Vagina (tissue), 2 donors: ENCODE data around the gene EPAS1. TPM values are rescaled to one million over a fixed set of nuclear protein-coding genes. Genes with fewer than 3 reads are reported as not detected.

Source experiments
- DNase-seq, 2 donors: peaks; one replicate each; pipeline ENCODE4 v3.0.0-alpha.2; 2017; ENCODE audit errors: extremely low spot score in 2 of 2
- H3K27ac ChIP-seq: fragments of 200-600 bp; sonication (generic); one replicate; pipeline ENCODE4 v1.5.1; 2019
- H3K27me3 ChIP-seq: fragments of 200-600 bp; sonication (generic); one replicate; pipeline ENCODE4 v1.5.1; 2019
- H3K36me3 ChIP-seq, 2 donors: fragments of 200-600 bp; sonication (generic); one replicate each; pipeline ENCODE4 v1.5.1; 2017 to 2019
- H3K4me1 ChIP-seq: fragments of 200-600 bp; sonication (generic); one replicate; pipeline ENCODE4 v1.5.1; 2019
- H3K4me3 ChIP-seq, 2 donors: fragments of 200-600 bp; sonication (generic); 1 replicate in 1 of 2; 2 replicates in 1 of 2; pipeline ENCODE4 v1.5.1; 2016 to 2019
- H3K9me3 ChIP-seq: fragments of 200-600 bp; sonication (generic); one replicate; pipeline ENCODE4 v1.5.1; 2019
- CTCF ChIP-seq, 3 experiments: fragments of 450-650 bp in 2 of 3; fragments of 200-600 bp in 1 of 3; sonication (generic) in 1 of 3; IDR thresholded peaks; one replicate each; pipeline ENCODE4 v1.5.1; 2017 to 2019; ENCODE audit warnings: antibody characterized with exemption in 3 of 3, mild to moderate bottlenecking in 2 of 3, moderate library complexity in 2 of 3
- POLR2A ChIP-seq, 2 donors: fragments of 450-650 bp; IDR thresholded peaks; one replicate each; pipeline ENCODE4 v1.6.1; 2017; ENCODE audit warnings: antibody characterized with exemption in 2 of 2, mild to moderate bottlenecking in 2 of 2, moderate library complexity in 2 of 2
- POLR2AphosphoS5 ChIP-seq, 2 donors: sonication (generic); formaldehyde crosslinking; IDR thresholded peaks; one replicate each; pipeline ENCODE4 v1.9.0; 2017; ENCODE audit warnings: antibody characterized with exemption in 2 of 2, mild to moderate bottlenecking in 2 of 2, low read depth in 1 of 2; ENCODE audit not compliant: insufficient read depth in 1 of 2
- intact Hi-C: fragments of 100-400 bp; cut with DNase I; formaldehyde crosslinking; loops from one replicate; pipeline ENCODE4 v1.15.1; 2023
- total RNA-seq: library from RNA; depleted of rRNA; stranded (reverse); fragments of >200 nt; gene quantifications from one replicate; pipeline ENCODE4 v1.2.3, GENCODE V29; 2016

EPAS1 gene
- total RNA-seq, 1 donor from 2014 or later: 222 TPM

- Histone ChIP-seq H3K9me3 (no peaks in the 10 kb centered on the region), H3K36me3 (no peaks in the 10 kb centered on the region), H3K27me3 (no peaks in the 10 kb centered on the region), H3K4me3 (no peak overlapping the region), H3K27ac (no peak overlapping the region), H3K4me1 (no peaks in the 10 kb centered on the region)
- intact Hi-C loops: no loop called here
- DNase-seq: no peak
- TF ChIP-seq CTCF (IDR thresholded peaks at IDR 0.05): no peak
- no peak for TF ChIP-seq POLR2A (IDR thresholded peaks at IDR 0.05)
- TF ChIP-seq POLR2AphosphoS5 (IDR thresholded peaks at IDR 0.05; ENCODE audit: insufficient read depth in 1 of 2, low read depth in 1 of 2): no peak
These were observed 102.8 kb downstream of the EPAS1 start for GRCh38 chr2:46400016-46400415.

GRCh38 chr2:46402874-46403273 lies 105.7 kb downstream of the EPAS1 start:
- no peaks in the 10 kb centered on the region for H3K9me3 ChIP-seq
- TF ChIP-seq POLR2AphosphoS5 (IDR thresholded peaks at IDR 0.05; ENCODE audit: insufficient read depth in 1 of 2, low read depth in 1 of 2) (no peak), CTCF (IDR thresholded peaks at IDR 0.05) (no peak), POLR2A (IDR thresholded peaks at IDR 0.05) (no peak)
- no peak overlapping the region for H3K4me3 ChIP-seq
- no peaks in the 10 kb centered on the region for H3K36me3 ChIP-seq
- H3K27me3 ChIP-seq: no peaks in the 10 kb centered on the region
- no peak overlapping the region for H3K27ac ChIP-seq
- intact Hi-C loops: no loop called here
- no peak for DNase-seq
- H3K4me1 ChIP-seq: no peaks in the 10 kb centered on the region

- Histone ChIP-seq H3K4me1 (peaks cover 7% of the 10 kb centered on the region), H3K27ac (no peak overlapping the region), H3K9me3 (no peaks in the 10 kb centered on the region), H3K4me3 (no peak overlapping the region), H3K36me3 (no peaks in the 10 kb centered on the region), H3K27me3 (no peaks in the 10 kb centered on the region)
- DNase-seq: no peak
- intact Hi-C loops: no loop called here
- TF ChIP-seq POLR2A (IDR thresholded peaks at IDR 0.05): no peak
- TF ChIP-seq POLR2AphosphoS5 (IDR thresholded peaks at IDR 0.05; ENCODE audit: insufficient read depth in 1 of 2, low read depth in 1 of 2): no peak
- no peak for TF ChIP-seq CTCF (IDR thresholded peaks at IDR 0.05)
These were observed 107.1 kb downstream of the EPAS1 start for GRCh38 chr2:46404181-46404759.

GRCh38 chr2:46407852-46408455 lies 110.7 kb downstream of the EPAS1 start:
- intact Hi-C loops: no loop called here
- TF ChIP-seq POLR2A (IDR thresholded peaks at IDR 0.05): no peak
- TF ChIP-seq POLR2AphosphoS5 (IDR thresholded peaks at IDR 0.05; ENCODE audit: insufficient read depth in 1 of 2, low read depth in 1 of 2): no peak
- no peak for TF ChIP-seq CTCF (IDR thresholded peaks at IDR 0.05)
- DNase-seq: no peak
- Histone ChIP-seq H3K4me1 (peaks cover 20% of the 10 kb centered on the region), H3K4me3 (no peak overlapping the region), H3K27ac (no peak overlapping the region), H3K36me3 (no peaks in the 10 kb centered on the region), H3K27me3 (no peaks in the 10 kb centered on the region), H3K9me3 (no peaks in the 10 kb centered on the region)

GRCh38 chr2:46409756-46410155 lies 112.5 kb downstream of the EPAS1 start:
- intact Hi-C loops: no loop called here
- H3K36me3 ChIP-seq: no peaks in the 10 kb centered on the region
- H3K9me3 ChIP-seq: no peaks in the 10 kb centered on the region
- H3K4me1 ChIP-seq: peaks cover 20% of the 10 kb centered on the region
- H3K27ac ChIP-seq: no peak overlapping the region
- H3K4me3 ChIP-seq: no peak overlapping the region
- no peak for DNase-seq
- H3K27me3 ChIP-seq: no peaks in the 10 kb centered on the region
- no peak for TF ChIP-seq CTCF (IDR thresholded peaks at IDR 0.05)
